Thyroid gland (tissue), 4 donors: ENCODE measurements around the gene CHRM5.

Experiments
- CTCF ChIP-seq, 6 experiments: fragments of 200-600 bp in 3 of 6; fragments of 450-650 bp in 3 of 6; sonication (generic) in 3 of 6; IDR thresholded peaks; one replicate each; pipeline ENCODE4 v1.5.1; 2016 to 2019; ENCODE audit warnings: antibody characterized with exemption in 6 of 6, mild to moderate bottlenecking in 2 of 6, inconsistent platforms in 1 of 6, moderate library complexity in 1 of 6
- POLR2A ChIP-seq, 2 donors: fragments of 450-650 bp; IDR thresholded peaks; one replicate each; pipeline ENCODE4 v1.6.1; 2017; ENCODE audit warnings: antibody characterized with exemption in 2 of 2, mild to moderate bottlenecking in 2 of 2, moderate library complexity in 1 of 2

- TF ChIP-seq POLR2A (IDR thresholded peaks at IDR 0.05), result no peak
- TF ChIP-seq CTCF (IDR thresholded peaks at IDR 0.05), result no peak
Observed at GRCh38 chr15:34019369-34019990, 51.2 kb downstream of the CHRM5 start.
